GM12874 (cell line): ENCODE data around the gene STUB1.

Source experiments
- CTCF ChIP-seq: IDR thresholded peaks from 2 replicates; pipeline ENCODE4 v1.5.1; 2011; ENCODE audit warnings: low read depth, mild to moderate bottlenecking, control low read depth, low read length, moderate library complexity; ENCODE audit not compliant: insufficient read depth

The STUB1 gene

GRCh38 chr16:692356-693108 lies 12.3 kb downstream of the STUB1 start:
- no peak for TF ChIP-seq CTCF

GRCh38 chr16:693364-693763 lies 13.2 kb downstream of the STUB1 start:
- TF ChIP-seq CTCF: no peak

- TF ChIP-seq CTCF: no peak
Measured at GRCh38 chr16:693766-694165, 13.6 kb downstream of the STUB1 start.

- no peak for TF ChIP-seq CTCF
Measured at GRCh38 chr16:694187-694862, 14.1 kb downstream of the STUB1 start.

GRCh38 chr16:694863-695354 lies 14.7 kb downstream of the STUB1 start:
- no peak for TF ChIP-seq CTCF

GRCh38 chr16:695355-696089 lies 15.3 kb downstream of the STUB1 start:
- no peak for TF ChIP-seq CTCF
